NCI-H2196 (cell line): ENCODE results near the gene MAOB.

Experiments used
- DNase-seq: peaks from one replicate; lab custom pipeline; 2025; ENCODE audit not compliant: unreplicated experiment; lab: John Stamatoyannopoulos, UW

Gene MAOB

DNA sequence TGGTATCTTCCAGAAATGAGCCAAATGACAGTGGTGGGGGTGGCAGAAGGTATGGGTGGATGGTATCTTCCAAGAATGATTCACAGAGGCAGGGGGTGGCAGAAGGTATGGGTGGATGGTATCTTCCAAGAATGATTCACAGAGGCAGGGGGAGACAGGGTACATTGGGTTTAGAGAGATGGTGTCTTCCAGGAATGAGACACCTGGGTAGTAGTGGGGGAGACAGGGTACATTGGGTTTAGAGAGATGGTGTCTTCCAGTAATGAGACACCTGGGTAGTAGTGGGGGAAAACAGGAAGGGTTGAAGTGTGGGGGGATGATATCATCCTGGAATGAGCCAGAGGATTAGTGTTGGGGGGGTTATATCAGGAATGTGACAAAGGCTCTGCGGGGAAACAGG, 164.2 kb downstream of the MAOB start:
- no peak for DNase-seq

- no peak for DNase-seq
Observed at GRCh38 chrX:43717161-43717560, 165.1 kb downstream of the MAOB start.

- no peak for DNase-seq
Observed at GRCh38 chrX:43716696-43717095, 165.6 kb downstream of the MAOB start.
